Karpas-422 (cell line): ENCODE data around the gene UST. TPM values are rescaled to one million over a fixed set of nuclear protein-coding genes. Genes with fewer than 3 reads are reported as not detected.

Experiments
- DNase-seq: peaks from one replicate; pipeline ENCODE4 v3.0.0-alpha.2; 2015
- H2AFZ ChIP-seq: fragments of 200-600 bp; sonication (generic); 2 replicates; pipeline ENCODE4 v1.6.1; 2014; ENCODE audit warnings: antibody characterized with exemption, low read length, mixed read lengths
- H3K27ac ChIP-seq: fragments of 200-600 bp; sonication (generic); 2 replicates; pipeline ENCODE4 v1.5.1; 2014; ENCODE audit warnings: mild to moderate bottlenecking, low read length, moderate library complexity
- H3K27me3 ChIP-seq: fragments of 200-600 bp; sonication (generic); 2 replicates; pipeline ENCODE4 v1.6.1; 2014; ENCODE audit warnings: low read length, mixed read lengths
- H3K36me3 ChIP-seq: fragments of 200-600 bp; sonication (generic); 2 replicates; pipeline ENCODE4 v1.6.1; 2014; ENCODE audit warnings: low read length, mixed read lengths; ENCODE audit not compliant: insufficient read depth
- H3K4me1 ChIP-seq: fragments of 200-600 bp; sonication (generic); 2 replicates; pipeline ENCODE4 v1.6.1; 2014; ENCODE audit warnings: mild to moderate bottlenecking, low read length, mixed read lengths
- H3K4me2 ChIP-seq: fragments of 200-600 bp; sonication (generic); 2 replicates; pipeline ENCODE4 v1.6.1; 2014; ENCODE audit warnings: low read length, low read depth, mild to moderate bottlenecking; ENCODE audit not compliant: poor library complexity, severe bottlenecking
- H3K4me3 ChIP-seq: fragments of 200-600 bp; sonication (generic); 2 replicates; pipeline ENCODE4 v1.5.1; 2014; ENCODE audit warnings: mild to moderate bottlenecking, antibody characterized with exemption, low read length, mixed read lengths
- H3K79me2 ChIP-seq: fragments of 200-600 bp; sonication (generic); 2 replicates; pipeline ENCODE4 v1.6.1; 2014; ENCODE audit warnings: mild to moderate bottlenecking, low read length, mixed read lengths
- H3K9ac ChIP-seq: fragments of 200-600 bp; sonication (generic); 2 replicates; pipeline ENCODE4 v1.6.0; 2014; ENCODE audit warnings: low read length
- H3K9me2 ChIP-seq: fragments of 200-600 bp; sonication (generic), shearing (Covaris generic); replicated peaks from 2 replicates; pipeline ENCODE4 v1.6.0; 2014; ENCODE audit warnings: mild to moderate bottlenecking, low read length, moderate library complexity; ENCODE audit not compliant: insufficient read depth
- H3K9me3 ChIP-seq: fragments of 300-700, 200-600 bp; sonication (generic); 2 replicates; pipeline ENCODE4 v1.6.1; 2014; ENCODE audit warnings: low read length, mixed read lengths
- H4K20me1 ChIP-seq: fragments of 200-600 bp; sonication (generic); 2 replicates; pipeline ENCODE4 v1.6.1; 2014; ENCODE audit warnings: mild to moderate bottlenecking, antibody characterized with exemption, low read length, low read depth; ENCODE audit not compliant: insufficient read depth
- total RNA-seq: library from RNA; depleted of rRNA; stranded (reverse); fragments of >200 nt; shearing (Covaris generic); gene quantifications from 2 replicates; pipeline ENCODE4 v1.2.3, GENCODE V29; 2014; ENCODE audit warnings: low replicate concordance

UST gene
- total RNA-seq, 1 experiment from 2014 or later: 0.15 TPM

- DNase-seq: no peak
- H3K4me2 ChIP-seq: no peak overlapping the region
These were observed 19.3 kb downstream of the UST start for GRCh38 chr6:148765898-148766808.

GRCh38 chr6:148768646-148769270 is 21.9 kb downstream of the UST start:
- H3K9me2 ChIP-seq: no peaks in the 10 kb centered on the region
- no peak overlapping the region for H2AFZ ChIP-seq
- no peaks in the 10 kb centered on the region for H4K20me1 ChIP-seq
- H3K79me2 ChIP-seq: no peaks in the 10 kb centered on the region
- no peak for DNase-seq
- H3K4me3 ChIP-seq: no peak overlapping the region
- no peaks in the 10 kb centered on the region for H3K36me3 ChIP-seq
- H3K27me3 ChIP-seq: no peaks in the 10 kb centered on the region
- H3K4me2 ChIP-seq: no peak overlapping the region
- H3K9ac ChIP-seq: no peak overlapping the region
- H3K4me1 ChIP-seq: no peaks in the 10 kb centered on the region
- H3K27ac ChIP-seq: no peak overlapping the region
- H3K9me3 ChIP-seq: no peaks in the 10 kb centered on the region

More at GRCh38 chr6:148765898-148766808, 19.3 kb downstream of the UST start:
- H3K9me3 ChIP-seq: no peaks in the 10 kb centered on the region
- no peaks in the 10 kb centered on the region for H4K20me1 ChIP-seq
- H3K4me1 ChIP-seq: peaks cover 3% of the 10 kb centered on the region
- no peaks in the 10 kb centered on the region for H3K79me2 ChIP-seq
- H3K4me3 ChIP-seq: no peak overlapping the region
- H2AFZ ChIP-seq: no peak overlapping the region
- H3K27me3 ChIP-seq: no peaks in the 10 kb centered on the region
- H3K9me2 ChIP-seq: no peaks in the 10 kb centered on the region
- no peak overlapping the region for H3K27ac ChIP-seq
- no peaks in the 10 kb centered on the region for H3K36me3 ChIP-seq
- H3K9ac ChIP-seq: no peak overlapping the region

- Histone ChIP-seq H3K4me1 (no peaks in the 10 kb centered on the region), H2AFZ (no peak overlapping the region), H3K4me2 (no peak overlapping the region), H3K9ac (no peak overlapping the region), H3K36me3 (no peaks in the 10 kb centered on the region), H3K27me3 (no peaks in the 10 kb centered on the region), H3K27ac (no peak overlapping the region), H3K4me3 (no peak overlapping the region), H4K20me1 (no peaks in the 10 kb centered on the region), H3K9me2 (no peaks in the 10 kb centered on the region), H3K9me3 (no peaks in the 10 kb centered on the region), H3K79me2 (no peaks in the 10 kb centered on the region)
- no peak for DNase-seq
These were observed 22.6 kb downstream of the UST start for GRCh38 chr6:148769304-148769968.

GRCh38 chr6:148770408-148771211 is 23.8 kb downstream of the UST start:
- no peak overlapping the region for H3K27ac ChIP-seq
- H3K79me2 ChIP-seq: no peaks in the 10 kb centered on the region

GRCh38 chr6:148771212-148771601 is 24.4 kb downstream of the UST start:
- Histone ChIP-seq H3K4me2 (no peak overlapping the region), H4K20me1 (no peaks in the 10 kb centered on the region), H3K27me3 (no peaks in the 10 kb centered on the region), H3K9me3 (no peaks in the 10 kb centered on the region), H3K4me1 (no peaks in the 10 kb centered on the region), H3K9me2 (no peaks in the 10 kb centered on the region), H3K4me3 (no peak overlapping the region), H3K9ac (no peak overlapping the region), H3K36me3 (no peaks in the 10 kb centered on the region), H3K27ac (no peak overlapping the region), H2AFZ (no peak overlapping the region), H3K79me2 (no peaks in the 10 kb centered on the region)
- no peak for DNase-seq

More at GRCh38 chr6:148770408-148771211, 23.8 kb downstream of the UST start:
- H3K4me3 ChIP-seq: no peak overlapping the region
- no peaks in the 10 kb centered on the region for H3K9me3 ChIP-seq
- H3K36me3 ChIP-seq: no peaks in the 10 kb centered on the region
- H3K27me3 ChIP-seq: no peaks in the 10 kb centered on the region
- no peak overlapping the region for H2AFZ ChIP-seq
- H3K4me1 ChIP-seq: no peaks in the 10 kb centered on the region
- no peaks in the 10 kb centered on the region for H4K20me1 ChIP-seq
- H3K9ac ChIP-seq: no peak overlapping the region
- no peak for DNase-seq
- no peak overlapping the region for H3K4me2 ChIP-seq
- no peaks in the 10 kb centered on the region for H3K9me2 ChIP-seq

- H3K27me3 ChIP-seq: no peaks in the 10 kb centered on the region
- H3K9ac ChIP-seq: no peak overlapping the region
- no peak overlapping the region for H2AFZ ChIP-seq
- H3K27ac ChIP-seq: no peak overlapping the region
- H3K9me2 ChIP-seq: no peaks in the 10 kb centered on the region
- H3K9me3 ChIP-seq: no peaks in the 10 kb centered on the region
- H3K79me2 ChIP-seq: no peaks in the 10 kb centered on the region
- no peaks in the 10 kb centered on the region for H3K36me3 ChIP-seq
- H3K4me3 ChIP-seq: no peak overlapping the region
- no peaks in the 10 kb centered on the region for H3K4me1 ChIP-seq
- DNase-seq: no peak
- no peak overlapping the region for H3K4me2 ChIP-seq
- no peaks in the 10 kb centered on the region for H4K20me1 ChIP-seq
These were observed 25.2 kb downstream of the UST start for GRCh38 chr6:148771896-148772554.

GRCh38 chr6:148775161-148775560 is 28.3 kb downstream of the UST start:
- H3K4me3 ChIP-seq: no peak overlapping the region
- H3K79me2 ChIP-seq: no peaks in the 10 kb centered on the region
- H3K36me3 ChIP-seq: no peaks in the 10 kb centered on the region
- DNase-seq: no peak
- H3K9me3 ChIP-seq: no peaks in the 10 kb centered on the region
- H2AFZ ChIP-seq: no peak overlapping the region
- H3K27me3 ChIP-seq: no peaks in the 10 kb centered on the region
- no peaks in the 10 kb centered on the region for H3K9me2 ChIP-seq
- H3K4me1 ChIP-seq: no peaks in the 10 kb centered on the region
- no peaks in the 10 kb centered on the region for H4K20me1 ChIP-seq
- H3K27ac ChIP-seq: no peak overlapping the region
- no peak overlapping the region for H3K4me2 ChIP-seq
- H3K9ac ChIP-seq: no peak overlapping the region
